ENCODE results near the gene PIK3C2G. TPM values are rescaled to one million over a fixed set of nuclear protein-coding genes. Genes with fewer than 3 reads are reported as not detected.

Gene PIK3C2G
- total RNA-seq, 1 donor from 2014 or later = 1.4 TPM

DNA sequence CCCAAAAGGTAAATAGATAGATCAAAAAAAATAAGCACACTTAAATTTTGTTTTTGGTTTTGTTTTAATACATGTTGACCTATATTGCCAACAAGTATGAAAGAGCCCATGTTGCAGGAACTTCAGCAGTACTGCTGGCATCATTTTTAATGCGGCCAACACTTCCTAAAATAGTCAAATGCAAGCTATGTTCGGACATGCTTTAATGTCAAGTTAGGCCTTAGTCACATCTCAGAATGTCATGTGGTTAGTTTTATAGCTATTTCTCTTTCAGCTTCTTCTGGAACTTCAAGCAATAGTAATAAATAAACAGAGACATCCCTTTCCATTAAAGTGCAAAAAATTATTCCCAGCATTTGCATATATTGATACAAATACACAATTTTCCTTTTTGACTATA, 153.4 kb downstream of the PIK3C2G start:
- no peak for DNase-seq (ENCODE audit: low spot score)

DNA sequence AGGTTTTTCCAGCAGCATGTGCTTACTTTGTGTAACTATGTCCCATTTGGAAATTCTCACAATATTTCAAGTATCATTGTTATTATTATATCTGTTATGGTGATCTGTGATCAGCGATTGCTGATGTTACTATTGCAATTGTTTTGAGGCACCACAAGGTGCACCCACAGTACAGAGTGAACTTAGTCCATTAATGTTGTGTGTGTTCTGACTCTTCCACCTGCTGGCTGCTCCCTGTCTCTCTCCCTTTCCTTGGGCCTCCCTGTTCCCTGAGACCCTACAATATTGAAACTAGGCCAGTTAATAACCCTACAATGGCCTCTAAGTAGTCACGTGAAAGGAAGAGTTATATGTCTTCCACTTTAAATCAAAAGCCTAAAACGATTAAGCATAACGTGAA, 153.9 kb downstream of the PIK3C2G start:
- no peak for DNase-seq (ENCODE audit: low spot score)

DNA sequence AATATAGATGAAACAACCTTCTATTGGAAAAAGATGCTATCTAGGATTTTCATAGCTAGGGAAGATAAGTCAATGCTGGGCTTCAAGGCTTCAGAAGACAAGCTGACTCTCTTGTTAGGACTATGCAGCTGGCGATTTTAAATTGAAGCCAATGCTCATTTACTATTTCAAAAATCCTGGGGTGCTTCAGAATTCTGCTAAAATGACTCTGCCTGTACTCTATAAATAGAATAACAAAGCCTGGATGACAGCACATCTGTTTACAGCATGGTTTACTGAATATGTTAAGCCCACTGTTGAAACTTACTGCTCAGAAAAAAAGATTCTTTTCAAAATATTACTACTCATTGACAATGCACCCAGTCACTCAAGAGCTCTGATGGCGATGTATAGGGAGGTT, 155.1 kb downstream of the PIK3C2G start:
- DNase-seq (ENCODE audit: low spot score) = no peak

DNA sequence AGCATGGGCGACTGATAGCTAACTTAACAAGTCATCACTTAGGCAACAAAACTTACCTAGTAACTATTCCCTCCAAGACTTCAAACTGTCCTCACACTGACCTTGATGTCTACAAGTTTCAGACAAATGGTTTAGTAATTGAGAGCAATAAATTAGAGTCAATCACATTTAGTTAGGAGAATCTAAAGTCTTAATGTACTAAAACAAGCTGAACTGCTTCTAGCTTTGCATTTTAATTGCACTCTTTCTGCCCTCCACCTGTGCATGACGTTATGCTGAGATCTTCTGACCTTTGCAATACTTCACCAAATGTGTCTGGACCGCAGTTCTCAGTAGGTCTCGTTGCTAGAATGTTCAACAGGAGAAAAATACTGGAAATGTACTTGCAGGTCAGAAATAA, 158.0 kb downstream of the PIK3C2G start:
- DNase-seq (ENCODE audit: low spot score) = no peak

DNA sequence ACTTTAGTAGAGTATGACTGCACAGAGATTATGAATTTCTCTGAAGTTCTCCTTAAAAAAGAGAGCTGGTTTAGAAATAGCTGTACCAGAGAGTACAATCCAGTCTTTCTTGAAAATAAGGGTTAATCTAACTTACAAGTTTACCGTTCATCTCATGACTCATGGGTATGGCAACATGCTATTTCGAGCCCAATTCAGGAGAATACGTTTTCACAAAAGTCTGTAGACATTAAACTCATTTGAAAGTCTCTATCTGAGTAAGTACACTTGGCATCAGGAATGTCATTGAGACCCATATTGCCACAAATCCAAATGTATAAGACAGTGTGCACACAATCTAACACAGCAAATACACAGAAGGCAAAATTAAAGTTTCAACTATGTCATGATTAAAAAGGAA, 160.5 kb downstream of the PIK3C2G start:
- no peak for DNase-seq (ENCODE audit: low spot score)

DNA sequence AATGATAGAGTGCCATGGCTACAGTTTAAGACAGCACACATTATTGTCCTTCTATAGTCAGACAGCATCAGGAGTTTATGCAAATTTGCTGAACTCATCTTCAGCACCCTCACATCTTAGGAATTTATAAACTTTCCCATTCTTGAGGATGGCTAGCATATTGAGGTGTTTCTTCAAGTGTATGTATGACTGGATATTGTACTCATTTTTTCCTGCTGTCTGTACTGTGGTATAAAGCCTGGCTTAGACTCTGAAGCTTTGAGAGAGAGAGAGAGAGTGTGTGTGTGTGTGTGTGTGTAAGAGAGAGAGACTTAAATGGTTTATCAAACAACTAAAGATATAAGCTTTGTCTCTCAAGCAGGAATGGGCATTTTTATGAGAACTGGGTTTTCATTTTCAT, 161.6 kb downstream of the PIK3C2G start:
- DNase-seq (ENCODE audit: low spot score) = no peak

DNA sequence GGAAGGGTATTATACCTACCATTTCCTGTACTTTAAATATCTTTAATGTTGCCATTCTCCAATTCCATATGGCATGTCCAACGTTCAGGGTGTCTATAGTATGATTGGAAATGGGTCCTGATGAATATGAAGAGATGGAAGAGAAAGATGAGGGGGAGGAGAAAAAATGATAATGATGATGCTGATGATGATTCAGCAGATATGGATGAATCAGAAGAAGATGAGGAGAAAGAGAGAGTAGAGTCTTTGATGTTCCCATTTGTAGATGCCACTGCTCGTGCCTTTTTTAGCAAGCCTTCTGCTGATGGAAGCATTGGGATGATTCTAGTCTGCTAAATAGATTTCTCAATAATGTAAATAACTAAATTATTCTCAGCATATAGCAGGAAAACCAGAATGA, 163.5 kb downstream of the PIK3C2G start:
- DNase-seq (ENCODE audit: low spot score) = no peak

DNA sequence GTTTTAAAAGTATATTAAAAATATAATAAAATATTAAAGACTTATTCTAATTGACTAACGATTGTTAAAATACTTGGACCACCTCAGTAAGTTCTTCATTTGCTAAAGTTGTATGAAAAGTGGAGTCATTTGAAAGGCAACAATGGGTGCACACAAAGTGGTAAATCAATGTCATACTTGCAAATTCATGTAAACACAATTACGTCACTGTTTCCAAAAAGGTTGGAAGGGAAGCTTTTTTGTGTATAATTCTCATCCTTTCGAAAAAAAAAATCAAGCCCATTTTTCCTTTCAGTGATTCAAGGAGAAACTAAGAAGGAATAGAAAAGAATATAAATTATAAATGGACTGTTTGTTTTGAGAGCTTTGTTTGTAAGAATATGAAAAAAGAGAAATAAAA, 166.2 kb downstream of the PIK3C2G start:
- DNase-seq (ENCODE audit: low spot score) = no peak

DNA sequence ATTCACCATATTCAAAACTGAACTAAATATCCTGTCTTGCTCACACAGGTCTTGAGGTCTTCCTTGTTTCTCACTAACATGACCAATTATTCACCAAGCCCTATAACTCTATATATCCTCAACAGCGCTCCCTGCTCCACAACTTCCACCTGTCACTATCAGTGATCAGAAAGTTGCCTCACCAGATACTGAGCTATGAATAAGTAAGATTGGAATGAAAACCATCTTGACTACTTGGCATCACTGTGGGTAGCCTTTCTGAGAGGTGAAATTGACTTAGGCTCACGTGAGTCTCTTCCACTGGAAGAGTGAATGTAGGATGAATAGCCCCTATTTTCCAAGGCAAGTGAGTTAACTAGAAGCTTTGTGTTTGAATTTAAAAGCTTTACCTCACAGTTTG, 167.1 kb downstream of the PIK3C2G start:
- DNase-seq (ENCODE audit: low spot score) = no peak

DNA sequence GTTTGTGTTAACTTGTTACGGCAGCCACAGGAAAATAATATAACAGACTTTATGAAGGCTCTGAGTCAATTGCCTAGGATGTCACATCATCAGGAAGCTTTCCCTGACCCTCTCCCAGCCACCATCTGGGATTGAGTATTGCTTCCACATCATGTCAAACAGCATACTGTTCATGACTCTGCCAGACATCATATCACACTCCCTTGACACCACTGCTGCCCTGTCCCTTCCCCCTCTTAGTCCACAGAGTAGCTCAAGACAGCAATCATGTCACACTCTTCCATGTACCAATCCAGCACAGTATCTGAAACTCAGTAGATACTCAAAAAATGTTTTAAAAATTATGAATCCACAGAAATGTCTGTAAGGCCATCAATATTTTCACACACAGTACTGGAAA, 168.0 kb downstream of the PIK3C2G start:
- DNase-seq (ENCODE audit: low spot score) = no peak

DNA sequence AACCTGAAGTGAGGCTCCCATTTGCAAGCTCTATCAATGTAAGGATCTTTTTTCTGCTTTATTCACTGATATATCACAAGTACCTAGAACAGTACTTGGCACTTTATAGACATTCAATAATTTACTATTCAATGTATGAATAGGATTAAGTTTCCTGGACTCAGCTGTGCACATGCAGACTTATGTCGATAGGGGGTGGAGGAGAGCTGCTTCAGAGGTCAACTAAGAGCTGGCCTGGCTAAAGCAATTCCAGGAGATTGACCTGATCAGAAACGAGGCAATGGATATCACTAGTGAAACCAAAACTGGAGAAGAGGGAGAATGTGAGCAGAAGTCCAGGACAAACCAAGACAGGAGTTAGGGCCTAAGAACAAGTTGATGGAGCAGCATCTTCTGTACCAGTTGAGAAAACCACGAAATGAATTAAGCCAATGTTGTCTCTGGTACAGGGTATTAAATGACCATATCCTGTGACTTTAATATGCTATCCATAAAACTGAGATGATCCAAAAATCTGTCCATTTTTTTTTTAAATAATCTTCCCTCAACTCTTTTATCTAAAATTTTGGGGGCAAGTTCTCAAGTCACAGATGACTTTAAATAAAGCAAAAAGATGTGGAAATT, 169.2 kb downstream of the PIK3C2G start:
- DNase-seq (ENCODE audit: low spot score) = peak; percentile 47

DNA sequence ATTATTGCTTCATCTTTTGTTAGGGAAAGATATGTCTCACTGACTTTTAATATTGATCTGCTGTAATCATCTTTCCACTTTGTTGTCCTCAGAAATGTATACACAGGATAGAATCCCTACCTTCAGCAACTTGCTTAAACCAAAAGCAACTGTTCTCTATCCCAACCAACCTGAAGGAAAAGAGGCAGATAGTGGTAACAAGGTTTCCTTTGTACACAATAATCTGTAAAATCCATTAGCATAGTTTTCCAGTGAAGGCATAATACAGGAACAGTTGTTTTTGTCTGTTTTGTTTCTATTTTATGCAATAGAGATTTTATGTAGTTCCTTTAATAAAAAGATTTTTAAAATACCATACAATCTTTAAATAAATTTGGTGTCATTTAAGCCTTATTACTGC, 170.5 kb downstream of the PIK3C2G start:
- DNase-seq (ENCODE audit: low spot score) = no peak

DNA sequence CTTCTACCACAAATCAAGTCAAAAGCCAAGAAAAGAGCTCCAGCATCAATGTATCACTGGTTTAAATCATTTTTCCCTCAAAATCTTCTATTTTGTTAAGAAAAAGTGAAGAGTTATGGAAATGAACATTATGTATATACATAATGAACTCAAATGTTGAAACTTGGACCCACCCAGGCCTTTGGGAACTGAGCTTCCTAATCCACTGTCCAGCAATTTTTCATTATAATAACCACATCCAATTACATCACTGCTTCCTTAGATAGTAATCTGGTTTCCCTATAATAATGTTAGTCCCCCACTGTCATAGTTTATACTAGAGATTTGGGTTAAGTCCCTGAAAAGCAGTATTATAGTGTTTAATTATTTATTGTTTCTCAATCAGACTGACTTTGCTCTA, 170.9 kb downstream of the PIK3C2G start:
- DNase-seq (ENCODE audit: low spot score) = no peak

DNA sequence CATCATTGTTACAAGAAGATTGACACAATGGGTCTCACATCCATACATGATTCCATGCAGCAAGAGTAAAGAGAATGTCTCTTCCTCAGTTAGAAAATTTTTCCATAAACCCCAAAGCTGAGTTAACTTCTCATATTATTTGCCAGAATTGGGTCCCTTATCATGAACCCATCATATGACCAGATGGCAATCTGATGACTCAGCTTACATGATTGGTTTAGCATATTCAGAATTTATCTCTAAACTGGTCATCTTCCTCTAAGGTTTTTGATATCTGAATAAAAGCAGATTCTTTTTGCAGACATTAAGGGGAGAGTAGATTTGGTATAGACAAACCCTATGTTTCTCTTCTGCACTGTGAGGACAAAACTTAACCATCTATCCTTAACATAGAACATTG, 174.9 kb downstream of the PIK3C2G start:
- no peak for DNase-seq (ENCODE audit: low spot score)

DNA sequence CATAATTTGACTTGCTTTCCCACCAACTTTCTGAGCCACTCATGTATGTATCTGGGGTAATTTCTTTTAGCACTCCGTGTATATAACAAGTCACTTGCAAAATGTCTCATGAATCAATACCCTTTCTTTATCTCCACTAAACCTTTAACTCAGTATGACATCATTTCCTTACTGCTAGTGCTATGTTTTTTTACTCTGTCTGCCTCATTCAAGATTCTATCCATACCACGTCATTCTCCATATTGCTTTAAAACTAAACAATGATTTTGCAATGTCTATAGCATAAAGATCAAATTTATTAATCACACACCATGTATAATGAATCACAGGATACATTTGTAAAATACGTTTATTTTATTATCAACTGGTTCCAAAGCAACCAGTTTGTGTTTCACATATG, 178.2 kb downstream of the PIK3C2G start:
- DNase-seq (ENCODE audit: low spot score) = no peak

DNA sequence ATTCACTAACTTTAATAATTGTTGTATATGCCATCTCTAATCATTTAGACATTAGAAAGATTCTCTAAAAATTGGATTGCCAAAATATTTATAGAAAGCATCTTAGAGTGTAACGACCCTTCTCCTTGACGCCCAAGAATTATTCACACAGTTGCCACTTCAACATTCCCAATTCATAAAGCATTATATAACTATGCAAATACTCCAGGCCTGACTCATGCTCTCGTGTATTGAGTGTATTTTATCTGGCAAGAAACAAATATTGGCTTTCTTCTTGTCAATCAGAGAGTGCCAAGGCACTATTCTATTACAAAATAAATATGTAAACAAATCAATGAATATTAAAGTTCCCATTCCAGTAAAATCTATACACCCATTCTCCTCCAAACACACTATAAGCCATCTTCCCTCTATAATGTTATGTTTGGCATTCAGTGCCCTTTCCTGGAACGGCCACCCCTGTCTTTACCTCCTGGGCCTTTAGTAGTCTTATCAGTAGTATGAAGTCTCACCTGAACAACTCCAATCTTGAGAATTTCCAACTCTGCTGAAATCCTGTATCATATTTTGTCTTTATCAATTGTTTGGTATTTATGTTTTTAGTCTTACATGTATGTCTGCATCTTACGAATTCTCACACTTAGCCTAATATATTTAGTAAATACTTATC, 182.6 kb downstream of the PIK3C2G start:
- DNase-seq (ENCODE audit: low spot score) = no peak

DNA sequence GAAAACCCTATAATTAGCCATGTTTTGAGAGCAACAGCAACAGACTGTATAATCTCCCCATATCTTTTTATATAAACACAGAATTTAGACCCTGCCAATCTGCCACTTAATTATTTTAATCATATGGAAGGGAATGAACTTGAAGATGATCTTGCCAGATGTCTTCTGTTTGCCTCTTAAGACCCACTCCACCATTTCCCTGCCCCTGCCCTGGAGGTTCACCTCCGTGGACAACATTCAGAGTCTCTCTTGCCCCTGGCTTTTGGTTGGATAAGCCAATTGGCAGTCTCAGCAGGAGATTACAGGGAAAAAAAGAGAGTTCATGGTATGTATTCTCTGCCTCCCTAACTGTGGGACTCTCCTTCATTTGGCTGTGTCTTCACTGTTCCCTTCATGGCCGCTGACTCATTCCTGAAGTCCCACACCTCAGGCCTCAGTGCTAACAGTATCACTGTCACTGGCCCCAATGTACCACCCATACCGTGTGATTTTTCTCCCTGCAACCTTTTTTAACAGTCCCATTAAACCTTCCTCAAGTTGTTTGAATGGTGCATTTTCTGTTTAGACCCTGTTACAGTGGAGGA, 184.8 kb downstream of the PIK3C2G start:
- DNase-seq (ENCODE audit: low spot score) = no peak

DNA sequence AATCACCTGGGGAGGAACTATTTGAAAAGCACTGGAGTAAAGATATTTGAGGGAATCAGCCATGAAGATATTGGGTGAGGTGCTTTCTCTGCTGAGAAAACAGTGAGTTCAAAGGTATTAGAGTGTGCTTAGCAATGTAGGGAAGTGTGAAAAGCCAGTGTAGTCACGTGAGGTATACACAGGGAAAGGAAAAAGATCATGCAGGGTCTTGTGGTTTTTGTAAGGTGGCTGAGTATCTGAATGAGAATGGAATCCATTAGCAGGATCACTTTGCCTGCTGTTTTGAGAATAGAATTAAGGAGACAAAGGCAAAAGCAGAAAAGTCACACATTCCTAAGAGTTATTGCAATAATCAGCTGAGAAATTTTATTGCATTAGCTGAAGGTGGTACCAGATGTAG, 193.0 kb downstream of the PIK3C2G start:
- no peak for DNase-seq (ENCODE audit: low spot score)

DNA sequence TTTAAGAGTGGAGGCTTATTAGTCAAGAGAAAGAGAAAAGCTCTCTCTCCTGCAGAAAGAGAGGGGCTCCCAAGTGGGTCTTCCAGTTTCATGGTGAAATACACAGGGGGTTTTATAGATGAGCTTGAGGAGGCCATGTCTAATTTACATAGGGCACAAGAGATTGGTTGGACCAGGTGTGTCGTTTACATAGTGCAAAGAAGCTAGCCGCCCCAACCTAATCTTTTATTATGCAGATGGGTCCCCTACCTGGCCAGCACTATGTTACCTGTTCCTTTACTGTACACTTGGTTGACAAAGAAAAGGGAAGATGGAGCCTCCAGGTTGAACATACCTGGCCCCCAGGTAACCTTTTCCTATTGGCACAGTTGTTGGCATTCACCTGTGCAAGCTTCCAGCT, 195.0 kb downstream of the PIK3C2G start:
- DNase-seq (ENCODE audit: low spot score) = no peak

DNA sequence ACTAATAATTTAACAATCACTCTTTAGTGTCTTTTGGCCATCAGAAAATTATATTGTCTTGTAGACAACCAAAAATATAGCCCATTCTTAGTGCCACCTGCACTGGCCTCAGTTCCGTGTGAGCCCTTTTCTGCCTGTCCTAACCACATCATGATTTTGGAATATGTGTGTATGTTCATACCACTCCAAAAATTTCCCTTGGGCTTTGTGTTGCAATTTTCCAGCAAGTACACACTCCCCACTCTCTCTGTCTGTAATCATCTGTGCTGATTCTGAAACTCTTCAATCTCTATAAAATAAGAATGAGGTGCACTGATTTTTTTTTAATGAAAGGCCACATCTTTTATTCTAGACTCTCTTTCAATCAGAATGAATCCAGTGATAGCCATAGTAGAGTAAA, 196.0 kb downstream of the PIK3C2G start:
- DNase-seq (ENCODE audit: low spot score) = no peak

DNA sequence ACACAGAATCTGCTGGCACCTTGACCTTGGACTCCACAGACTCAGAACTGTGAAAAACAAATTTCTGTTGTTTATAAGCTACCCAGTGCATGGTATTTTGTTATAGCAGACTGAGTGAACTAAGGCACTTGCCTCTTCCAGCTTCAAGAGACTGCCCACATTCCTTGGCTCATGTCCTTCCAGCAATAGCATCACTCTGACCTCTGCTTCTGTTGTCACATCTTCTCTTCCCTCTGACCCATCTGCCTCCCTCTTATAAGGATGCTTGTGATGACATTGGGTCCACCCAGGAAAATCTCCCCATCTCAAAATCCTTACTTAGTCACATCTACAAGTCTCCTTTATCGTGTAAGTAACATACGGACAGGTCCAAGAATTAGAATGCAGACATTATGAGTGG, 200.4 kb downstream of the PIK3C2G start:
- no peak for DNase-seq (ENCODE audit: low spot score)

DNA sequence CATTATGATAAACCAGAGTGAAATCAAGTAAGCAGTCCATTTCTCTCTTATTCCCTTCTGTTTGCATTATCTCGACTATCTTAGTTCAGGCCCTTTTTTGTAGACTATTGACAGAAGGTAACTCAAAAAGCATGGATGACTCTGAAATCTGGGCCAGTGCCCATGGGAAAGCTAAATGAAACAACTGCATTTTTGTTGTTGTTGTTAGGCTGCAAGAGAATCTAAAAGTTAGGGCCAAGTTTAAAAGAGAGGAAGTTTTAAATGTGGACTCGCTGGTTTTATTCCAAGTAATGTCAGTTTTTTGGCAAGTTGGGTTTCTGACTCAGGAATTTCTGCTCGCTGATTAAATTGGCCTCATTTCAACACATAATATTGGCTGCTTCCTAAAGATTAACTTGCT, 201.1 kb downstream of the PIK3C2G start:
- no peak for DNase-seq (ENCODE audit: low spot score)

DNA sequence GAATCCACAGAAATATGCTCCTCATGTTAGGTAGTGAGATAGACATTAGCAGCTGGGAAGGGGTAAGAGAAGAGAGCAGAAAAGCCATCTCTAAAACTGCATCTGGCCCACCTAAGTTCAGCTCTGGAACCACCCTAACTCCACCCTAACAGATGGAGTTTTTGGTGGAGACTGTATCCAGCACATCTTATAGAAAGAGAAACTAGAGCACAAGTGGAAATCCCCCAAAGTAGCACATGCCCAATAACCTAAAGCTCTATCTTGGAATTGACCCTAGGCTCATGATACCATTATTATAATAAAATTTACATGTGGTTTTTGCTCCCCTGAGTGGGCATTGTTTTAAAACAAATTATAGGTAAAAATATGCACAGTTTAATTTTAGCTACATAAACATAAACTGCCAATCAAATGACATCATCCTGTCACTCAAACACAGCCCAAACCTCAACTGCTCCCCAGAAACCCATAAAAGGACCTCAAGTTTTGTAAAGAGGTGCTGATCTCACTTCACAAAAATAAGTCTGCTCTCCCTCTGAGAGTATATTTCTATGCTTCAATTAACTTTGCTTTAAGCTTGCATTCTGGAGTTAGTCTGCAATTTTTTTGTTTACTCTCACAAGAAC, 206.4 kb downstream of the PIK3C2G start:
- DNase-seq (ENCODE audit: low spot score) = no peak
